Measurements from ENCODE around the gene OOSP4A. TPM values are rescaled to one million over a fixed set of nuclear protein-coding genes. Genes with fewer than 3 reads are reported as not detected.

Gene OOSP4A
- polyA plus RNA-seq, 1 donor from 2014 or later = not detected

DNA sequence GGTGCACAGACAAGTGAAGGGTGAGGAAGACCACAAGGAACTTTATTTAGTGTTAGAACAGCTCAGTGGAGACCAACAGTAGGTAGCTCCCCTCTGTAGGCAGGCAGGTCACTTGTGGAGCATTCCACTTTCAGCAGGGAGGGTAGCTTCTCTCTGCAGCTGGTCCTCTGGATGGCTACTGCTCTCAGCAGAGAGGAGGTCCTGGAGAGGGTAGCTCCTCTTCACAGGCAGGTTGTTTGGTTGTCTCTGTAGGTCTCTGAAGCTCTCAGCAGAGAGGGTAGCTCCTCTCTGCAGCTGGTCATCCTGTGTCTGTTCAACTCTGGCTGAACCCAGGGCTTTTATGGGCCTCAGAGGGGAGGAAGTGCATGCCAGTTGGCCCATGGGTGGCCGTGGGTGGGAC is 32.1 kb upstream of the OOSP4A start:
- Histone ChIP-seq H3K9ac (ENCODE audit: low read length) (no peak overlapping the region), H3K9me3 (ENCODE audit: low read length) (no peaks in the 10 kb centered on the region), H3K27me3 (ENCODE audit: insufficient read depth, low read depth, low read length) (no peaks in the 10 kb centered on the region), H3K4me3 (ENCODE audit: low read length) (no peak overlapping the region), H3F3A (ENCODE audit: insufficient read depth, low read length, poor library complexity, severe bottlenecking) (no peaks in the 10 kb centered on the region), H3K36me3 (ENCODE audit: insufficient read depth, low read length) (no peaks in the 10 kb centered on the region), H3K79me2 (replicated peaks; ENCODE audit: insufficient read depth, low read length) (no peaks in the 10 kb centered on the region), H4K20me1 (ENCODE audit: insufficient read depth) (no peaks in the 10 kb centered on the region), H3K9me2 (ENCODE audit: insufficient read depth, low read length) (no peaks in the 10 kb centered on the region), H3K27ac (ENCODE audit: low read length) (no peak overlapping the region), H2AFZ (ENCODE audit: low read depth, low read length) (no peak overlapping the region), H3K4me2 (ENCODE audit: low read length) (no peak overlapping the region)
- TF ChIP-seq, protein P1, sequence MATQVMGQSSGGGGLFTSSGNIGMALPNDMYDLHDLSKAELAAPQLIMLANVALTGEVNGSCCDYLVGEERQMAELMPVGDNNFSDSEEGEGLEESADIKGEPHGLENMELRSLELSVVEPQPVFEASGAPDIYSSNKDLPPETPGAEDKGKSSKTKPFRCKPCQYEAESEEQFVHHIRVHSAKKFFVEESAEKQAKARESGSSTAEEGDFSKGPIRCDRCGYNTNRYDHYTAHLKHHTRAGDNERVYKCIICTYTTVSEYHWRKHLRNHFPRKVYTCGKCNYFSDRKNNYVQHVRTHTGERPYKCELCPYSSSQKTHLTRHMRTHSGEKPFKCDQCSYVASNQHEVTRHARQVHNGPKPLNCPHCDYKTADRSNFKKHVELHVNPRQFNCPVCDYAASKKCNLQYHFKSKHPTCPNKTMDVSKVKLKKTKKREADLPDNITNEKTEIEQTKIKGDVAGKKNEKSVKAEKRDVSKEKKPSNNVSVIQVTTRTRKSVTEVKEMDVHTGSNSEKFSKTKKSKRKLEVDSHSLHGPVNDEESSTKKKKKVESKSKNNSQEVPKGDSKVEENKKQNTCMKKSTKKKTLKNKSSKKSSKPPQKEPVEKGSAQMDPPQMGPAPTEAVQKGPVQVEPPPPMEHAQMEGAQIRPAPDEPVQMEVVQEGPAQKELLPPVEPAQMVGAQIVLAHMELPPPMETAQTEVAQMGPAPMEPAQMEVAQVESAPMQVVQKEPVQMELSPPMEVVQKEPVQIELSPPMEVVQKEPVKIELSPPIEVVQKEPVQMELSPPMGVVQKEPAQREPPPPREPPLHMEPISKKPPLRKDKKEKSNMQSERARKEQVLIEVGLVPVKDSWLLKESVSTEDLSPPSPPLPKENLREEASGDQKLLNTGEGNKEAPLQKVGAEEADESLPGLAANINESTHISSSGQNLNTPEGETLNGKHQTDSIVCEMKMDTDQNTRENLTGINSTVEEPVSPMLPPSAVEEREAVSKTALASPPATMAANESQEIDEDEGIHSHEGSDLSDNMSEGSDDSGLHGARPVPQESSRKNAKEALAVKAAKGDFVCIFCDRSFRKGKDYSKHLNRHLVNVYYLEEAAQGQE (IDR thresholded peaks at IDR 0.05; ENCODE audit: borderline replicate concordance) = no peak
- TF ChIP-seq POLR2AphosphoS5 (IDR thresholded peaks at IDR 0.05) = no peak

DNA sequence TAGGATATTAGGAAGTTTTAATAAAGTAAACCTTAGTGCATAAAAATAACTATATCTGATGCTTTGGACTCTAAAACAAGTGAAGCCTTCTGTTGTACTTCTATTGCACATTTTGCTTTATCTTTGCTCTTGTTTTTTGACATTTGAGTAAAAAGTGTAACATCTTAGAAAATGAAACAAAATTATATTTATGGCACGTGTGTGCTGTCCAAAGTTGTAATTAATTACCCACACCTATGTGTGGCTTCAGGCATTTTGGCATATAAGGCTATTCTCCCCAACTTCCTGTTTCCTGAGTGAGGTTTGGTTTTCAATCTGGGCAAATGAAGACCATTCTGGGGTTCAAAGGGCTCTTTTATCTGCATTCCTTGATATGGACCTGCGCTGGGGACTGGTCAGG is 25.7 kb upstream of the OOSP4A start, which contains the start of gene OOSP1:
OOSP1 (plus strand) TSS at position 301 of the 400 bp plus-strand sequence; CDS start at position 324, 23 bp downstream.
- H3K27ac ChIP-seq (ENCODE audit: low read length) = no peak within 1 kb of the TSS
- H3K9me2 ChIP-seq (ENCODE audit: insufficient read depth, low read length) = no peaks in the 10 kb centered on the region
- no peaks in the 10 kb centered on the region for H3F3A ChIP-seq (ENCODE audit: insufficient read depth, low read length, poor library complexity, severe bottlenecking)
- no peak within 1 kb of the TSS for H3K4me3 ChIP-seq (ENCODE audit: low read length)
- TF ChIP-seq MXI1 (conservative IDR thresholded peaks at IDR 0.05; ENCODE audit: poor library complexity, severe bottlenecking) (no peak), RAD21 (conservative IDR thresholded peaks at IDR 0.05) (no peak), EZH2 (IDR thresholded peaks at IDR 0.05; ENCODE audit: borderline replicate concordance, insufficient read depth, low read length, poor library complexity, severe bottlenecking) (no peak), TAF1 (IDR thresholded peaks at IDR 0.05; ENCODE audit: low read depth) (no peak)
- no peak within 1 kb of the TSS for H3K4me2 ChIP-seq (ENCODE audit: low read length)
- H3K36me3 ChIP-seq (ENCODE audit: insufficient read depth, low read length) = no peaks in the 10 kb centered on the region
- H4K20me1 ChIP-seq (ENCODE audit: insufficient read depth) = no peaks in the 10 kb centered on the region
- no peaks in the 10 kb centered on the region for H3K27me3 ChIP-seq (ENCODE audit: insufficient read depth, low read depth, low read length)
- H3K9me3 ChIP-seq (ENCODE audit: low read length) = no peaks in the 10 kb centered on the region
- H3K79me2 ChIP-seq (replicated peaks; ENCODE audit: insufficient read depth, low read length) = no peaks in the 10 kb centered on the region
- no peak within 1 kb of the TSS for H3K9ac ChIP-seq (ENCODE audit: low read length)
- no peak within 1 kb of the TSS for H2AFZ ChIP-seq (ENCODE audit: low read depth, low read length)

DNA sequence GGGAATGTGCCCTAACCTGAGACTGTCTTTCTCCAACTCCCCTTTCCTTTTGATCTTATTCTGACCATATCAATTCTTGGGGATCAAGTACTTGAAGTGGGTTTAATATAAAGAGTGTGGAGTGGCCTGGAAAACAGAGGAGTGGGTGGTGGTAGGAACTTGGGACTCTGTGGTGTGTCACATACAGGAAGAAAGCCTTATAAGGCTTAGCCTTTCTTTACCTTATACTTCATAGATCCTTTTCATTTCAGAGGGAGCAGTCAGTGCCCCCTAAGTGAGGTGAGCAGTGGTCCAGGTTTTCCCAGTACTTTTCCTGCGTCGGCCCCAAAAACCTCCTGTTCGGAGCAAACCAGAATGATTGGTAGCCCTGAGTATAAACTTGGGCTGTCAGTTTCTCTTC is 25.1 kb upstream of the OOSP4A start:
- H3K27me3 ChIP-seq (ENCODE audit: insufficient read depth, low read depth, low read length) = no peaks in the 10 kb centered on the region
- no peak for TF ChIP-seq SMC3 (conservative IDR thresholded peaks at IDR 0.05; ENCODE audit: poor library complexity)
- TF ChIP-seq, protein P2, sequence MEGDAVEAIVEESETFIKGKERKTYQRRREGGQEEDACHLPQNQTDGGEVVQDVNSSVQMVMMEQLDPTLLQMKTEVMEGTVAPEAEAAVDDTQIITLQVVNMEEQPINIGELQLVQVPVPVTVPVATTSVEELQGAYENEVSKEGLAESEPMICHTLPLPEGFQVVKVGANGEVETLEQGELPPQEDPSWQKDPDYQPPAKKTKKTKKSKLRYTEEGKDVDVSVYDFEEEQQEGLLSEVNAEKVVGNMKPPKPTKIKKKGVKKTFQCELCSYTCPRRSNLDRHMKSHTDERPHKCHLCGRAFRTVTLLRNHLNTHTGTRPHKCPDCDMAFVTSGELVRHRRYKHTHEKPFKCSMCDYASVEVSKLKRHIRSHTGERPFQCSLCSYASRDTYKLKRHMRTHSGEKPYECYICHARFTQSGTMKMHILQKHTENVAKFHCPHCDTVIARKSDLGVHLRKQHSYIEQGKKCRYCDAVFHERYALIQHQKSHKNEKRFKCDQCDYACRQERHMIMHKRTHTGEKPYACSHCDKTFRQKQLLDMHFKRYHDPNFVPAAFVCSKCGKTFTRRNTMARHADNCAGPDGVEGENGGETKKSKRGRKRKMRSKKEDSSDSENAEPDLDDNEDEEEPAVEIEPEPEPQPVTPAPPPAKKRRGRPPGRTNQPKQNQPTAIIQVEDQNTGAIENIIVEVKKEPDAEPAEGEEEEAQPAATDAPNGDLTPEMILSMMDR (IDR thresholded peaks at IDR 0.05; ENCODE audit: poor library complexity, severe bottlenecking) = no peak
- TF ChIP-seq RAD21 (conservative IDR thresholded peaks at IDR 0.05) = no peak
- TF ChIP-seq TAF1 (IDR thresholded peaks at IDR 0.05; ENCODE audit: low read depth) = no peak
- TF ChIP-seq POLR2AphosphoS5 (IDR thresholded peaks at IDR 0.05) = no peak
- TF ChIP-seq, protein P1 (IDR thresholded peaks at IDR 0.05; ENCODE audit: borderline replicate concordance) = no peak
- no peak for TF ChIP-seq EZH2 (IDR thresholded peaks at IDR 0.05; ENCODE audit: borderline replicate concordance, insufficient read depth, low read length, poor library complexity, severe bottlenecking)
- no peaks in the 10 kb centered on the region for H4K20me1 ChIP-seq (ENCODE audit: insufficient read depth)
- H3K36me3 ChIP-seq (ENCODE audit: insufficient read depth, low read length) = no peaks in the 10 kb centered on the region
- no peaks in the 10 kb centered on the region for H3K79me2 ChIP-seq (replicated peaks; ENCODE audit: insufficient read depth, low read length)
- no peaks in the 10 kb centered on the region for H3K9me2 ChIP-seq (ENCODE audit: insufficient read depth, low read length)
- H3K4me3 ChIP-seq (ENCODE audit: low read length) = no peak overlapping the region
- no peaks in the 10 kb centered on the region for H3F3A ChIP-seq (ENCODE audit: insufficient read depth, low read length, poor library complexity, severe bottlenecking)
- no peak overlapping the region for H3K27ac ChIP-seq (ENCODE audit: low read length)
- no peaks in the 10 kb centered on the region for H3K9me3 ChIP-seq (ENCODE audit: low read length)
- H2AFZ ChIP-seq (ENCODE audit: low read depth, low read length) = no peak overlapping the region
- H3K9ac ChIP-seq (ENCODE audit: low read length) = no peak overlapping the region
- no peak overlapping the region for H3K4me2 ChIP-seq (ENCODE audit: low read length)

Data from neural cell (in vitro differentiated cells).